Uterus (tissue), 4 donors: ENCODE data around the gene NOTCH3. TPM values are rescaled to one million over a fixed set of nuclear protein-coding genes. Genes with fewer than 3 reads are reported as not detected.
A peak's percentile ranks its signal among the peaks of the same experiment; 100 is the strongest.

ENCODE experiments used
- DNase-seq, 2 donors: peaks; one replicate each; pipeline ENCODE4 v3.0.0-alpha.2; 2019 to 2020
- H3K27ac ChIP-seq, 2 donors: fragments of 200-600 bp; sonication (generic); 1 replicate in 1 of 2; 2 replicates in 1 of 2; pipeline ENCODE4 v1.5.1; 2016 to 2018
- H3K27me3 ChIP-seq, 2 donors: fragments of 200-600 bp; sonication (generic); one replicate each; pipeline ENCODE4 v1.5.1; 2018 to 2019; ENCODE audit warnings: control low read depth in 1 of 2
- H3K36me3 ChIP-seq, 2 donors: fragments of 200-600 bp; sonication (generic); one replicate each; pipeline ENCODE4 v1.5.1; 2019; ENCODE audit warnings: control low read depth in 1 of 2
- H3K4me1 ChIP-seq, 2 donors: fragments of 200-600 bp; sonication (generic); one replicate each; pipeline ENCODE4 v1.5.1; 2018 to 2019; ENCODE audit warnings: control low read depth in 1 of 2
- H3K4me3 ChIP-seq, 2 donors: fragments of 200-600 bp; sonication (generic); 1 replicate in 1 of 2; 2 replicates in 1 of 2; pipeline ENCODE4 v1.5.1; 2018 to 2019; ENCODE audit warnings: mild to moderate bottlenecking in 1 of 2
- H3K9me3 ChIP-seq, 2 donors: fragments of 200-600 bp; sonication (generic); one replicate each; pipeline ENCODE4 v1.5.1; 2019; ENCODE audit warnings: control low read depth in 1 of 2
- POLR2A ChIP-seq, 2 donors: fragments of 450-650 bp; IDR thresholded peaks; one replicate each; pipeline ENCODE4 v1.6.1; 2016; ENCODE audit warnings: antibody characterized with exemption in 2 of 2, mild to moderate bottlenecking in 1 of 2, moderate library complexity in 1 of 2
- intact Hi-C: fragments of 100-400 bp; cut with DNase I; formaldehyde crosslinking; loops from one replicate; pipeline ENCODE4 v1.15.1; 2023; ENCODE audit warnings: low total_unique reads
- total RNA-seq, 4 donors: library from RNA; depleted of rRNA in 3 of 4; stranded (reverse); fragments of >200 nt in 3 of 4; gene quantifications; one replicate each; pipeline versions ENCODE4 v1.1.0 to v1.2.4, GENCODE V29; 2014 to 2023
- TF ChIP-seq, protein P1 (sequence below), 4 experiments: fragments of 200-600 bp in 2 of 4; fragments of 450-650 bp in 2 of 4; sonication (generic) in 2 of 4; IDR thresholded peaks; one replicate each; pipeline ENCODE4 v1.5.1; 2016 to 2019; ENCODE audit warnings: antibody characterized with exemption in 4 of 4, mild to moderate bottlenecking in 2 of 4, moderate library complexity in 1 of 4
- donor health status: DM: yes; HTN: yes; CAD: no.

NOTCH3 gene
- total RNA-seq = 100 to 1,000 TPM in 2 of 4 donors, 10 to 100 TPM in 1, 1 to 10 TPM in 1; 9.4 to 166 (median 96.9) TPM

DNA sequence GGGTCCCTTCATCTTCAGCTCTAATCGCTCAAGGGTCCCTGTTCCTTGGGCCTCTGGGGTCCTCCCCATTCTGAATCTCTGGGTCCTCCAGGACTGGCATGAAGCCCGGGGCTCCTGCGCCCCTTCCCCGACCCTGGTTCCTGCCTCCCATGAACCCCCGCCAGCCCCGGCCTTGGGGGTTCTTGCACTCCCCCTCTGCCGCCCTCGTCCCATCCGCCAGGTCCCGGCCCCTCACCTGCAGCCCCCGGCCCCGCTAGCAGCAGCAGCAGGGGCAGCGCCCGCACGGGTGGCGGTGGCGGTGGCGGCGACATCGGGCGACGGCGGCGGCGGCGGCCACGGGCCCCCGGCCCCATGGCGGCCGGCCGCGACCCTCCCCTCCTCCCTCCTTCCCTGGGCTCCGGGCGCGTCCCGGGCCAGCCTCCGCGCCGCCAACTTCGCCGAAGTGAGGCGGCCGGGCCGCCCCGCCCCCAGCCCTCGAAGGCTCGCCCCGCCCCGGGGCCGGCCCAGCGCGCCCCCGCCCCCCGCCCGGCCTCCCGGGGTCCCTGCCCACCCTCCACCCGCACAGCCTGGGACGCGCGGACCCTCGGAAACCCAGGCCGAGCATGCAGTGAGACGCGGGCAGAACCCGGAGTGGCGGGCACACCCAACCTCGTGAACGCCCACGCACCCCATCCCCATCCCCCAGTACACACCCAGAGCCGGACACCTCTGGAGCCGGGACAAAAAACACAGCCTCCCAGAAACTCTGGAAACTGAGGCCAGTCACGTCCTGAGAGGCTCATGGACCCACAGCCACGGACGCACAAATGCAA, at the start of gene NOTCH3:
NOTCH3 (minus strand) TSS at position 443 of the 812 bp plus-strand sequence; CDS start at position 353, 90 bp downstream.
- no peak for DNase-seq
- H3K27me3 ChIP-seq = no peaks in the 10 kb centered on the region
- H3K27ac ChIP-seq = peak within 1 kb of the TSS; percentile 67 to 86

DNA sequence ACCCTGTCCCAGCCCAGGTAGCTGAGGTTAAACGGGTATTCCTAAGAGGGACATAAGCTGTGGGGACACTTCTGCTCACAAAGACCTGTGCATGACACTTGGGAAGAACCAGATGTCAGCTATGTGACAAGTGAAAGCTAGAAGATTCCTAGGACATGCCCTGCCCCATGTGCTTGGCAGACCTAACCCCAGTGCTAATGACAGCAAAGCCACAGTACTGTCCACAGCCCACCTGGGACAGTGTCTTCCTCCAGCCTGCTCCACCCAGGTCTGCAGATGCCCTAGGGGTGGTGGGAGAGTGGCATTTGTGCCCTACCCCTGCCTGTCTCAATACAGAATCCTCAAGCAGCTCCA, 49.8 kb upstream of the NOTCH3 start:
- H3K27ac ChIP-seq = peak overlapping the region; percentile 83 to 89
- peaks cover 36 to 70% of the 10 kb centered on the region in 2 donors for H3K4me1 ChIP-seq
- TF ChIP-seq, protein P1, sequence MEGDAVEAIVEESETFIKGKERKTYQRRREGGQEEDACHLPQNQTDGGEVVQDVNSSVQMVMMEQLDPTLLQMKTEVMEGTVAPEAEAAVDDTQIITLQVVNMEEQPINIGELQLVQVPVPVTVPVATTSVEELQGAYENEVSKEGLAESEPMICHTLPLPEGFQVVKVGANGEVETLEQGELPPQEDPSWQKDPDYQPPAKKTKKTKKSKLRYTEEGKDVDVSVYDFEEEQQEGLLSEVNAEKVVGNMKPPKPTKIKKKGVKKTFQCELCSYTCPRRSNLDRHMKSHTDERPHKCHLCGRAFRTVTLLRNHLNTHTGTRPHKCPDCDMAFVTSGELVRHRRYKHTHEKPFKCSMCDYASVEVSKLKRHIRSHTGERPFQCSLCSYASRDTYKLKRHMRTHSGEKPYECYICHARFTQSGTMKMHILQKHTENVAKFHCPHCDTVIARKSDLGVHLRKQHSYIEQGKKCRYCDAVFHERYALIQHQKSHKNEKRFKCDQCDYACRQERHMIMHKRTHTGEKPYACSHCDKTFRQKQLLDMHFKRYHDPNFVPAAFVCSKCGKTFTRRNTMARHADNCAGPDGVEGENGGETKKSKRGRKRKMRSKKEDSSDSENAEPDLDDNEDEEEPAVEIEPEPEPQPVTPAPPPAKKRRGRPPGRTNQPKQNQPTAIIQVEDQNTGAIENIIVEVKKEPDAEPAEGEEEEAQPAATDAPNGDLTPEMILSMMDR (IDR thresholded peaks at IDR 0.05) = no peak
- TF ChIP-seq POLR2A (IDR thresholded peaks at IDR 0.05) = no peak
- no peak overlapping the region for H3K4me3 ChIP-seq
- H3K36me3 ChIP-seq = no peaks in the 10 kb centered on the region
- H3K9me3 ChIP-seq = no peaks in the 10 kb centered on the region
- intact Hi-C loops = loop anchor here (10.0 kb wide), 1 partner anchor 56 kb away; no protein-coding TSS in a partner anchor
- H3K27me3 ChIP-seq = no peaks in the 10 kb centered on the region
- no peak for DNase-seq

More for the DNA sequence above, at the start of gene NOTCH3:
- TF ChIP-seq POLR2A (IDR thresholded peaks at IDR 0.05) = peak; percentile 25 to 40
- TF ChIP-seq, protein P1 (IDR thresholded peaks at IDR 0.05) = no peak
- intact Hi-C loops = no loop called here
- no peaks in the 10 kb centered on the region for H3K36me3 ChIP-seq
- H3K4me1 ChIP-seq = peaks cover 0 to 12% of the 10 kb centered on the region in 2 donors
- H3K4me3 ChIP-seq = peak within 1 kb of the TSS; percentile 32 to 55
- H3K9me3 ChIP-seq = no peaks in the 10 kb centered on the region

DNA sequence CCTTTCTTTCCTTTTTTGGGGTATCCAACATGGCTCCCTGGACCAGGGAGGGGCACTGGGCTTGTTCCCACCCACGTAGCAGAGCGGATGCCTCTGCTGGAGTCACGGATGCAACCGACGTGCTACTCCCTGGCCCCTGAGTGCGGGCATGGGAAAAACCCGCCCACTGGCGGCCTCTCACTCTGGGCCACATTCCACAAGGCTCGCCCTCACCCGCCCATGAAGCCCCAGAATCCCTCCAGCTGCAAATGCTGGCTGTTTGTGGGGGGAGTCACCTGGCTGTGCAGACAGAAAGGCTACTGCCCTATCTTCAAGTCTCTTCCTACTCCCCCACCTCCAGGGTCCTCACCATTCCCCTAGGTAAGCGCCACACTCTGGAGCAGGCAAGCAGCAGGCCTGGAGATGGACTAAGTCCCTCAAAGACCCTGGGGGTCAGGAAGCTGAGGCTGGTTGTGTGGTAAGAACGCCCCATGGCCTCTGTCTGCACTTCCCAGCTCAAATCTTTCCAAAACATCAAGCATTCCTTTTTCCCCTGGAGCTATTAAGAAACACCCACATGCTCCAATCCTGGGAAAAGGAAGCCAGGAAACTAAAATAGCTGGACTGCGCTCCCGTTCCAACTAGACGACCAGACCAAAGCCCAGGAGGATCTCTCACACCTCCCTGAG, 49.3 kb upstream of the NOTCH3 start:
- H3K4me3 ChIP-seq = no peak overlapping the region
- intact Hi-C loops = loop anchor here (10.0 kb wide), 1 partner anchor 55 kb away; no protein-coding TSS in a partner anchor
- peaks cover 36 to 70% of the 10 kb centered on the region in 2 donors for H3K4me1 ChIP-seq
- H3K27me3 ChIP-seq = no peaks in the 10 kb centered on the region
- no peaks in the 10 kb centered on the region for H3K9me3 ChIP-seq
- DNase-seq = peak; percentile 66 to 78
- H3K36me3 ChIP-seq = no peaks in the 10 kb centered on the region
- no peak for TF ChIP-seq POLR2A (IDR thresholded peaks at IDR 0.05)
- TF ChIP-seq, protein P1 (IDR thresholded peaks at IDR 0.05) = no peak
- H3K27ac ChIP-seq = peak overlapping the region; percentile 83 to 89

DNA sequence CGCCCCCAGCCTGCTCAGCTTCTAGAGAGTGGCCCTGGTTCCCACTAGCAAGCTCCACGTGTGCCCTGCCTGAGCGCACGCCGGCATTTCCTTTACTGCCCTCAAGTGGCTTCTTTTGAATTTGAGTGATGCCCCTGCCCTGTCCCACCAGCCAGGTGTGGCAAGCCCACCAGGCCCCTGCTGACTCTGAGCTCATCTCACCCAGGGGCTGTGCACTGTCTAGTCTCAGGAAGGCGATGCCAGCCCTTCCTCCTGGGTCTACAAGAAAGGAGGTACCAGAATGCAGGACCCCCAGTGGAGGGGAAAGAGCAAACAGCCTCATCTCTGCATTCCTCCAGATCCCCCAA, 48.7 kb upstream of the NOTCH3 start:
- no peak for TF ChIP-seq POLR2A (IDR thresholded peaks at IDR 0.05)
- TF ChIP-seq, protein P1 (IDR thresholded peaks at IDR 0.05) = peak in 1 of 4 experiments; percentile 8
- Histone ChIP-seq H3K27ac (peak overlapping the region; percentile 83 to 89), H3K9me3 (no peaks in the 10 kb centered on the region), H3K4me1 (peaks cover 36 to 70% of the 10 kb centered on the region in 2 donors), H3K4me3 (no peak overlapping the region), H3K36me3 (no peaks in the 10 kb centered on the region), H3K27me3 (no peaks in the 10 kb centered on the region)
- intact Hi-C loops = no loop called here
- DNase-seq = no peak
